Ovary (tissue), 3 donors: ENCODE results near the gene CCL13.

Source experiments
- EP300 ChIP-seq: sonication (generic); formaldehyde crosslinking; IDR thresholded peaks from one replicate; pipeline ENCODE4 v1.6.1; 2017; ENCODE audit warnings: antibody characterized with exemption
- POLR2A ChIP-seq: fragments of 450-650 bp; IDR thresholded peaks from one replicate; pipeline ENCODE4 v1.6.1; 2017; ENCODE audit warnings: antibody characterized with exemption, mild to moderate bottlenecking, moderate library complexity
- TF ChIP-seq, protein P1 (sequence below), 3 donors: fragments of 450-650 bp in 2 of 3; fragments of 200-600 bp in 1 of 3; IDR thresholded peaks; one replicate each; pipeline versions ENCODE4 v1.5.1 to v1.8.0; 2016 to 2022; ENCODE audit warnings: antibody characterized with exemption in 3 of 3, mild to moderate bottlenecking in 1 of 3
- donor health status: DM: no; HTN: no; CAD: no.

- TF ChIP-seq, protein P1, sequence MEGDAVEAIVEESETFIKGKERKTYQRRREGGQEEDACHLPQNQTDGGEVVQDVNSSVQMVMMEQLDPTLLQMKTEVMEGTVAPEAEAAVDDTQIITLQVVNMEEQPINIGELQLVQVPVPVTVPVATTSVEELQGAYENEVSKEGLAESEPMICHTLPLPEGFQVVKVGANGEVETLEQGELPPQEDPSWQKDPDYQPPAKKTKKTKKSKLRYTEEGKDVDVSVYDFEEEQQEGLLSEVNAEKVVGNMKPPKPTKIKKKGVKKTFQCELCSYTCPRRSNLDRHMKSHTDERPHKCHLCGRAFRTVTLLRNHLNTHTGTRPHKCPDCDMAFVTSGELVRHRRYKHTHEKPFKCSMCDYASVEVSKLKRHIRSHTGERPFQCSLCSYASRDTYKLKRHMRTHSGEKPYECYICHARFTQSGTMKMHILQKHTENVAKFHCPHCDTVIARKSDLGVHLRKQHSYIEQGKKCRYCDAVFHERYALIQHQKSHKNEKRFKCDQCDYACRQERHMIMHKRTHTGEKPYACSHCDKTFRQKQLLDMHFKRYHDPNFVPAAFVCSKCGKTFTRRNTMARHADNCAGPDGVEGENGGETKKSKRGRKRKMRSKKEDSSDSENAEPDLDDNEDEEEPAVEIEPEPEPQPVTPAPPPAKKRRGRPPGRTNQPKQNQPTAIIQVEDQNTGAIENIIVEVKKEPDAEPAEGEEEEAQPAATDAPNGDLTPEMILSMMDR (IDR thresholded peaks at IDR 0.05): no peak
- TF ChIP-seq EP300: no peak
- TF ChIP-seq POLR2A: no peak
These were observed 4.1 kb upstream of the CCL13 start for GRCh38 chr17:34352191-34352590.
